Chondrocyte (in vitro differentiated cells): Measurements from ENCODE around the gene SMC5. TPM values are rescaled to one million over a fixed set of nuclear protein-coding genes. Genes with fewer than 3 reads are reported as not detected.

Experiments used
- DNase-seq: peaks from one replicate; pipeline ENCODE4 v3.0.0; 2021; ENCODE audit warnings: mixed read lengths, low spot score
- H3K27ac Mint-ChIP-seq: one replicate; pipeline ENCODE4 v1.8.0; 2021; ENCODE audit warnings: mild to moderate bottlenecking, moderate library complexity, mixed read lengths; ENCODE audit not compliant: unreplicated experiment
- H3K27me3 Mint-ChIP-seq: 2 replicates; pipeline ENCODE4 v1.8.0; 2021; ENCODE audit warnings: low read depth, mixed read lengths
- H3K36me3 Mint-ChIP-seq: 2 replicates; pipeline ENCODE4 v1.8.0; 2021; ENCODE audit warnings: low read depth, mixed read lengths
- H3K4me1 Mint-ChIP-seq: 2 replicates; pipeline ENCODE4 v1.8.0; 2021; ENCODE audit warnings: low read depth, mild to moderate bottlenecking, mixed read lengths
- H3K4me3 Mint-ChIP-seq: one replicate; pipeline ENCODE4 v1.8.0; 2021; ENCODE audit warnings: mild to moderate bottlenecking, moderate library complexity, mixed read lengths; ENCODE audit not compliant: unreplicated experiment
- H3K9me3 Mint-ChIP-seq: 2 replicates; pipeline ENCODE4 v1.8.0; 2021; ENCODE audit warnings: low read depth, mixed read lengths
- total RNA-seq: library from RNA; stranded (reverse); gene quantifications from 3 replicates; pipeline ENCODE4 v1.2.1, GENCODE V29; 2021
- TF ChIP-seq, protein P1 (sequence below): fragments of 200-600 bp; sonication (generic); IDR thresholded peaks from 2 replicates; pipeline ENCODE4 v1.5.0; 2021; ENCODE audit warnings: antibody characterized with exemption, mild to moderate bottlenecking, moderate library complexity

Gene SMC5
- total RNA-seq, 1 donor from 2014 or later: 36.4 TPM

DNA sequence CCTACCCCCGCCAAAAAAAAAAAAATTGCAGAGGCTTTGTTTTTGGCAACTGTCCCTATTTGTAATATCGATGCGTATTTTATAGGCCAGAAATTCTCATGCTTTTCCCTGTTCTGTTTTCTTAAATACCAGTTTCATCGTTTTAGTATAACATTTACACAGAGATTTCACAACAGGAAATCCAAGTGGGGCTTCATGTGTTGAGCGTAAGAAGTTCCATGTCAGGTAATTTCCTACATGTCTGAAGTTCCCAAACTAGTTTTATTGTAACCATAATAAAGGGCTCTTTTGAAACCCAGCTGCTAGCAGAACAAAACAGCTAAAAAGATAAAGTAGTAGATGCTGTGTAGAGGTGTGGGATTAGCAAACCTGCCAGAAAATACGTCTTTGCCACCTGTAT, 4.2 kb downstream of the SMC5 start:
- Mint-ChIP-seq H3K4me3 (no peak overlapping the region), H3K27ac (peak overlapping the region; percentile 47), H3K4me1 (peaks cover 67% of the 10 kb centered on the region), H3K36me3 (peaks cover 32% of the 10 kb centered on the region), H3K9me3 (no peaks in the 10 kb centered on the region), H3K27me3 (no peaks in the 10 kb centered on the region)
- no peak for DNase-seq
- TF ChIP-seq, protein P1, sequence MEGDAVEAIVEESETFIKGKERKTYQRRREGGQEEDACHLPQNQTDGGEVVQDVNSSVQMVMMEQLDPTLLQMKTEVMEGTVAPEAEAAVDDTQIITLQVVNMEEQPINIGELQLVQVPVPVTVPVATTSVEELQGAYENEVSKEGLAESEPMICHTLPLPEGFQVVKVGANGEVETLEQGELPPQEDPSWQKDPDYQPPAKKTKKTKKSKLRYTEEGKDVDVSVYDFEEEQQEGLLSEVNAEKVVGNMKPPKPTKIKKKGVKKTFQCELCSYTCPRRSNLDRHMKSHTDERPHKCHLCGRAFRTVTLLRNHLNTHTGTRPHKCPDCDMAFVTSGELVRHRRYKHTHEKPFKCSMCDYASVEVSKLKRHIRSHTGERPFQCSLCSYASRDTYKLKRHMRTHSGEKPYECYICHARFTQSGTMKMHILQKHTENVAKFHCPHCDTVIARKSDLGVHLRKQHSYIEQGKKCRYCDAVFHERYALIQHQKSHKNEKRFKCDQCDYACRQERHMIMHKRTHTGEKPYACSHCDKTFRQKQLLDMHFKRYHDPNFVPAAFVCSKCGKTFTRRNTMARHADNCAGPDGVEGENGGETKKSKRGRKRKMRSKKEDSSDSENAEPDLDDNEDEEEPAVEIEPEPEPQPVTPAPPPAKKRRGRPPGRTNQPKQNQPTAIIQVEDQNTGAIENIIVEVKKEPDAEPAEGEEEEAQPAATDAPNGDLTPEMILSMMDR: no peak

DNA sequence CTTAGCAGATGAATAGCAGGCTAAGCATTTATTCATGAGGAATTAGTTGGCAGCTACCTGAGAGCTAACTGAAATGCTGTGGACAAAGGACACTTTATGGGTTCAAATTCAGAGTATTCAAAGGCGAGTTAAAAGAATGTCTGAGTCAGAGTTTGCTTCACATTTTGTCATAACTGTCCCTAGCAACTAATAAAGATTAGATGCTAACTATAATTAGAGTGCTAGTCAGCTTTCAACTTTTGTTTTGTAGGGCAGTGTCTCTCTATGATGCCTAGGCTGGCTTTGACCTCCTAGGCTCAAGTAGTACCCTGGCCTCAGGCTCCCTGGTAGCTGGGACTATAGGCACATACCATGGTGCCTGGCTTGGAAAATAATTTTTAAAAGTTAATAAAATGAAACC, 4.6 kb downstream of the SMC5 start:
- H3K9me3 Mint-ChIP-seq: no peaks in the 10 kb centered on the region
- peaks cover 32% of the 10 kb centered on the region for H3K36me3 Mint-ChIP-seq
- H3K27ac Mint-ChIP-seq: no peak overlapping the region
- TF ChIP-seq, protein P1: no peak
- H3K4me3 Mint-ChIP-seq: no peak overlapping the region
- no peak for DNase-seq
- H3K27me3 Mint-ChIP-seq: no peaks in the 10 kb centered on the region
- H3K4me1 Mint-ChIP-seq: peaks cover 63% of the 10 kb centered on the region

DNA sequence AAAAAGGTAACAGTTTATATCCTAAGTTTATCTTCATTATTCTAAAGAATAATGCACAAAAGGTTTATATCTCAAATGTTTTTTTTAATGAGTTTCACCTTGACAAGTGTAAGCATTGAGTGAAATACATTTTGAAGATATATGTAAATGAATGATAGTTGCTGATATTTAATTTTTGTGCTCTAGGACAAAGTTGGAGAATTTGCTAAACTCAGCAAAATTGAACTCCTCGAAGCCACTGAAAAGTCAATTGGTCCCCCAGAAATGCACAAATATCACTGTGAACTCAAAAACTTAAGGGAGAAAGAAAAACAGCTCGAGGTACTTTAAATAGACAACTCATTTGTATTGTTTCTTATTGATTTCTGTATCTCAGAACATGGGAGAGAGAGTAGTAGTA, 19.5 kb downstream of the SMC5 start:
- Mint-ChIP-seq H3K27ac (peak overlapping the region; percentile 18), H3K36me3 (peaks cover 30% of the 10 kb centered on the region), H3K27me3 (no peaks in the 10 kb centered on the region), H3K4me3 (no peak overlapping the region), H3K4me1 (peaks cover 33% of the 10 kb centered on the region), H3K9me3 (no peaks in the 10 kb centered on the region)
- TF ChIP-seq, protein P1: no peak
- DNase-seq: no peak

DNA sequence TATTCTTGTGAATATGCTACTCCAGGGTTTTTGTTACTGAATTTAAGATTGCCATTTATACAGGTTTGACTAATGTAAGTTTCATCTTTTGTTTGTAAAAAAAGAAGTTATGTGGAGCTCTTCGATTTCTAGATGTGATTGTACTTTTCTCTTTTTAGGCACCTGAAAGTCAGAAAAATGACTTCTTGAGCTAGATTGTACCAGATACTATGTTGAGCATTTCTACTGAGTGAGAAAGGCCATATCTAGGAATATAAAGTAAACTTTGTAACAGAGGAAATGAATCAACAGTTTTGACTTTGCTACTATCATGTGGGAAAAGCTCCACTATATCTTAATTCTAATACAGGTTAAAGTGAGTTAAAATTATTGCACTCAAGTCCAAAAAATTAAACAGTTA, 25.1 kb downstream of the SMC5 start:
- Mint-ChIP-seq H3K36me3 (peaks cover 37% of the 10 kb centered on the region), H3K4me1 (peaks cover 38% of the 10 kb centered on the region)

DNA sequence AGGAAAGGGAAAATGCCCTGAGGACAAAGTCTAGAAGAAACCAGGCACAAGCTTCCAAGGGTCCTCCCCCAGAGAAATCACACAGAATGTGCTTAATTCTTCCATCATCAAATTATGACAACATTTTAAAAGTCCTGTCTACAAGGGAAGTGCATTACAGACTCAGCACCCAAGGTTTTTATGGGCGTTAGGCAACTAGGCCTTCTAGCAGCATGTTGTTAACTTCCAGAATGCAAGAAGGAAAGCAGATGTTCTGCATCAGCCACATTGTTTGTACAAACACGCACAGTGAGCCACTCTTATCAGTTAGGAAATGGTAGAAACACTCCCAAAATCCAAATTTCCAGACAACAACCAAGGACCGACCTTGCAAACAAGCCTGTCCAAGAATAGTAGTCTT, 26.5 kb downstream of the SMC5 start:
- Mint-ChIP-seq H3K27me3 (no peaks in the 10 kb centered on the region), H3K4me1 (peaks cover 38% of the 10 kb centered on the region), H3K4me3 (no peak overlapping the region), H3K27ac (no peak overlapping the region), H3K9me3 (no peaks in the 10 kb centered on the region), H3K36me3 (peaks cover 35% of the 10 kb centered on the region)
- TF ChIP-seq, protein P1: no peak
- no peak for DNase-seq

More for the DNA sequence above, 25.1 kb downstream of the SMC5 start:
- no peak overlapping the region for H3K4me3 Mint-ChIP-seq
- no peaks in the 10 kb centered on the region for H3K27me3 Mint-ChIP-seq
- TF ChIP-seq, protein P1: no peak
- H3K9me3 Mint-ChIP-seq: no peaks in the 10 kb centered on the region
- peak overlapping the region; percentile 59 for H3K27ac Mint-ChIP-seq
- no peak for DNase-seq
